ELR (cell line): Measurements from ENCODE around the gene ZNF695.

ENCODE experiments used
- DNase-seq: peaks from one replicate; pipeline ENCODE4 v3.0.0-alpha.2; 2015; ENCODE audit warnings: low read depth

ZNF695 gene

GRCh38 chr1:246954126-246954525 lies 53.7 kb downstream of the ZNF695 start:
- DNase-seq = no peak

GRCh38 chr1:246951413-246951812 lies 56.4 kb downstream of the ZNF695 start:
- DNase-seq = no peak

GRCh38 chr1:246949956-246950355 lies 57.9 kb downstream of the ZNF695 start:
- no peak for DNase-seq

- DNase-seq = no peak
Measured at GRCh38 chr1:246947255-246947654, 60.6 kb downstream of the ZNF695 start.

GRCh38 chr1:246946366-246946765 lies 61.5 kb downstream of the ZNF695 start:
- no peak for DNase-seq
